Ovary (tissue), 9 donors: ENCODE measurements around the gene GRB2. TPM values are rescaled to one million over a fixed set of nuclear protein-coding genes. Genes with fewer than 3 reads are reported as not detected.

Experiments
- DNase-seq, 5 donors: peaks; one replicate each; pipeline ENCODE4 v3.0.0-alpha.2; 2019 to 2020
- H3K27ac ChIP-seq, 2 donors: fragments of 200-600 bp; one replicate each; pipeline versions ENCODE4 v1.5.1 to v1.8.0; 2019 to 2022
- H3K27me3 ChIP-seq: fragments of 200-600 bp; one replicate; pipeline ENCODE4 v1.8.0; 2022
- H3K36me3 ChIP-seq: fragments of 200-600 bp; sonication (generic); one replicate; pipeline ENCODE4 v1.5.1; 2019
- H3K4me1 ChIP-seq: one replicate; pipeline ENCODE4 v1.8.1; 2013; ENCODE audit warnings: mild to moderate bottlenecking, moderate library complexity; ENCODE audit not compliant: insufficient read depth
- H3K4me3 ChIP-seq: fragments of 200-600 bp; sonication (generic); one replicate; pipeline ENCODE4 v1.5.1; 2017
- H3K9me3 ChIP-seq, 2 donors: fragments of 200-600 bp in 1 of 2; sonication (generic) in 1 of 2; one replicate each; pipeline versions ENCODE4 v1.5.1 to v1.8.1; 2013 to 2019; ENCODE audit warnings: mild to moderate bottlenecking in 1 of 2, moderate library complexity in 1 of 2
- CTCF ChIP-seq, 3 donors: fragments of 450-650 bp in 2 of 3; fragments of 200-600 bp in 1 of 3; IDR thresholded peaks; one replicate each; pipeline versions ENCODE4 v1.5.1 to v1.8.0; 2016 to 2022; ENCODE audit warnings: antibody characterized with exemption in 3 of 3, mild to moderate bottlenecking in 1 of 3
- EP300 ChIP-seq: sonication (generic); formaldehyde crosslinking; IDR thresholded peaks from one replicate; pipeline ENCODE4 v1.6.1; 2017; ENCODE audit warnings: antibody characterized with exemption
- POLR2A ChIP-seq: fragments of 450-650 bp; IDR thresholded peaks from one replicate; pipeline ENCODE4 v1.6.1; 2017; ENCODE audit warnings: antibody characterized with exemption, mild to moderate bottlenecking, moderate library complexity
- WGBS, 3 donors: extraction: QIAGEN DNeasy Blood & Tissue Kit in 1 of 3; methylation state at CpG; one replicate each; pipeline versions ENCODE4 v1.1.5 to v1.1.7; 2013 to 2017; 5-methylcytosine and 5-hydroxymethylcytosine counted together
- intact Hi-C, 4 donors: fragments of 100-400 bp; cut with DNase I; formaldehyde crosslinking; loops; one replicate each; pipeline versions ENCODE4 v1.11.0 to v1.15.1; 2022 to 2023
- polyA plus RNA-seq, 2 donors: library from polyadenylated mRNA; stranded (reverse); fragments of 200-250 nt in 1 of 2; fragments of 350-450 nt in 1 of 2; fragmentation: Illumina TruSeq in 1 of 2; extraction: RNeasy Lipid Tissue Mini Kit (QIAGEN cat#74804) in 1 of 2; gene quantifications; one replicate each; pipeline ENCODE4 v1.2.3, GENCODE V29; 2013 to 2014
- total RNA-seq, 7 donors: library from RNA; depleted of rRNA in 2 of 7; stranded (reverse); fragments of >200 nt in 2 of 7; fragmentation: NEBNext Ultra II Directional in 3 of 7; extraction: Animal tissue kit (Norgen Biotek cat#: 25700) in 3 of 7; gene quantifications; one replicate each; pipeline versions ENCODE4 v1.1.0 to v1.2.4, GENCODE V29; 2016 to 2023
- donor health status: DM: no; HTN: no; CAD: no; lungs with moderate emphysema.
- donor health status: DM: no; HTN: no; CAD: no.
- donor health status: Bipolar disorder and iron deficiency.
- donor health status: DM: yes; HTN: yes; CAD: no.
- donor health status: DM: no; HTN: no; CAD: no.
- donor health status: DM: yes; HTN: yes; CAD: no.

Gene GRB2
- total and polyA plus RNA-seq, 9 donors = 41.5 to 88.2 (median 62.6) TPM

GRCh38 chr17:75344666-75345065, 60.8 kb downstream of the GRB2 start:
- no peak for TF ChIP-seq POLR2A
- TF ChIP-seq EP300 = no peak
- no peak for TF ChIP-seq CTCF (IDR thresholded peaks at IDR 0.05)
- H3K36me3 ChIP-seq = no peaks in the 10 kb centered on the region
- H3K27me3 ChIP-seq = no peaks in the 10 kb centered on the region
- 55 to 73% (median 70%) methylated on average over 5 of the region's 5 CpGs for WGBS, 3 donors
- no peak for DNase-seq
- peaks cover 1% of the 10 kb centered on the region for H3K4me1 ChIP-seq
- no peaks in the 10 kb centered on the region for H3K9me3 ChIP-seq
- H3K4me3 ChIP-seq = no peak overlapping the region
- no peak overlapping the region for H3K27ac ChIP-seq
- intact Hi-C loops = no loop called here

- TF ChIP-seq EP300 (no peak), CTCF (IDR thresholded peaks at IDR 0.05) (no peak), POLR2A (no peak)
- H3K27ac ChIP-seq = no peak overlapping the region
- no peak overlapping the region for H3K4me3 ChIP-seq
- no peaks in the 10 kb centered on the region for H3K36me3 ChIP-seq
- no peaks in the 10 kb centered on the region for H3K9me3 ChIP-seq
- no peak for DNase-seq
- H3K4me1 ChIP-seq = peaks cover 1% of the 10 kb centered on the region
- H3K27me3 ChIP-seq = no peaks in the 10 kb centered on the region
- intact Hi-C loops = no loop called here
- 84 to 90% (median 87%) methylated on average over 3 of the region's 3 CpGs for WGBS, 3 donors
These were observed 62.5 kb downstream of the GRB2 start for GRCh38 chr17:75342996-75343395.

- TF ChIP-seq CTCF (IDR thresholded peaks at IDR 0.05) (no peak), POLR2A (no peak), EP300 (no peak)
- no peaks in the 10 kb centered on the region for H3K9me3 ChIP-seq
- H3K4me3 ChIP-seq = no peak overlapping the region
- no peak overlapping the region for H3K27ac ChIP-seq
- peaks cover 1% of the 10 kb centered on the region for H3K4me1 ChIP-seq
- intact Hi-C loops = loop anchor here in 1 of 4 donors (2.0 kb wide), 1 partner anchor 31 kb away; no protein-coding TSS in a partner anchor
- 83 to 88% (median 87%) methylated on average over 9 of the region's 9 CpGs for WGBS, 3 donors
- H3K36me3 ChIP-seq = no peaks in the 10 kb centered on the region
- H3K27me3 ChIP-seq = no peaks in the 10 kb centered on the region
- no peak for DNase-seq
These were observed 63.5 kb downstream of the GRB2 start for GRCh38 chr17:75341784-75342486.

GRCh38 chr17:75340631-75341030, 64.8 kb downstream of the GRB2 start:
- Histone ChIP-seq H3K4me1 (peaks cover 1% of the 10 kb centered on the region), H3K36me3 (no peaks in the 10 kb centered on the region), H3K27ac (no peak overlapping the region), H3K4me3 (no peak overlapping the region), H3K27me3 (no peaks in the 10 kb centered on the region), H3K9me3 (no peaks in the 10 kb centered on the region)
- 73 to 78% (median 78%) methylated on average over 5 of the region's 5 CpGs for WGBS, 3 donors
- intact Hi-C loops = loop anchor here in 1 of 4 donors (2.0 kb wide), 1 partner anchor 32 kb away; no protein-coding TSS in a partner anchor
- no peak for DNase-seq
- TF ChIP-seq CTCF (IDR thresholded peaks at IDR 0.05) = no peak
- no peak for TF ChIP-seq POLR2A
- TF ChIP-seq EP300 = no peak
